HL-60 (cell line): ENCODE data around the gene APH1B.

Source experiments
- DNase-seq, 2 experiments: peaks; one replicate each; pipeline ENCODE4 v3.0.0-alpha.2; 2010 to 2020; ENCODE audit warnings: low read depth in 1 of 2, low spot score in 1 of 2
- H3K27ac ChIP-seq: fragments of 250-450 bp; sonication (Bioruptor Pico); replicated peaks from 2 replicates; pipeline ENCODE4 v1.5.1; 2020; ENCODE audit warnings: mild to moderate bottlenecking, moderate library complexity
- H3K27me3 ChIP-seq: fragments of 250-450 bp; sonication (Bioruptor Pico); 2 replicates; pipeline ENCODE4 v1.5.1; 2021; ENCODE audit warnings: mild to moderate bottlenecking, moderate library complexity; ENCODE audit not compliant: insufficient read depth, poor library complexity, severe bottlenecking
- H3K4me3 ChIP-seq: replicated peaks from 2 replicates; pipeline ENCODE4 v1.5.1; 2011; ENCODE audit warnings: mild to moderate bottlenecking, control low read depth, low read length; ENCODE audit not compliant: insufficient read depth
- GABPA ChIP-seq: IDR thresholded peaks from 2 replicates; pipeline ENCODE4 v1.6.1; 2012; ENCODE audit warnings: low read depth
- POLR2AphosphoS5 ChIP-seq: IDR thresholded peaks from 2 replicates; pipeline ENCODE4 v1.6.1; 2012; ENCODE audit warnings: low read depth
- SPI1 ChIP-seq: IDR thresholded peaks from 2 replicates; pipeline ENCODE4 v1.6.1; 2012; ENCODE audit warnings: low read depth, mild to moderate bottlenecking, borderline replicate concordance
- TF ChIP-seq, protein P1 (sequence below): IDR thresholded peaks from 2 replicates; pipeline ENCODE4 v1.6.1; 2012; ENCODE audit warnings: low read depth; ENCODE audit not compliant: insufficient replicate concordance
- TF ChIP-seq, protein P2 (sequence below): IDR thresholded peaks from one replicate; pipeline ENCODE4 v1.5.1; 2011; ENCODE audit warnings: low read length, control low read depth, inconsistent platforms; ENCODE audit not compliant: insufficient read depth

The APH1B gene

DNA sequence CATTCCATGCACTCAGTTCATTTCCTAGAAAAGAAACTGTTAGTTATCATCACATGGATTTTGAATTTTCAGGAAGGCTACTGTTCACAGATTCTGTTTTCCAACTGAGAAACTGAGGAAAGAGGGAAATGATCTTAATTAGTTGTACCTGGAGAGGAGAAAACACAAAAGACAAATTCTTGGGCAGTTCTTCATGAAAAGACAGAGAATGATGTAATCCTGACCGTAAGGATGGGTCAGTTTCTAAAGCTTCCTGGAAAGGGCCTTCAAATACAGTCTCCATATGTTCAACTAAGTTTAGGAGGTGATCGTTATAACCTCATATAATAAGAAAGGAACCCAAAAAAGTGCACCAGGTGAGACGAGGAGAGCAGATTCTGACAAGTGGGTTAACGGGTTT is 59.6 kb downstream of the APH1B start:
- H3K27ac ChIP-seq = no peak overlapping the region
- DNase-seq = no peak
- TF ChIP-seq, protein P1, sequence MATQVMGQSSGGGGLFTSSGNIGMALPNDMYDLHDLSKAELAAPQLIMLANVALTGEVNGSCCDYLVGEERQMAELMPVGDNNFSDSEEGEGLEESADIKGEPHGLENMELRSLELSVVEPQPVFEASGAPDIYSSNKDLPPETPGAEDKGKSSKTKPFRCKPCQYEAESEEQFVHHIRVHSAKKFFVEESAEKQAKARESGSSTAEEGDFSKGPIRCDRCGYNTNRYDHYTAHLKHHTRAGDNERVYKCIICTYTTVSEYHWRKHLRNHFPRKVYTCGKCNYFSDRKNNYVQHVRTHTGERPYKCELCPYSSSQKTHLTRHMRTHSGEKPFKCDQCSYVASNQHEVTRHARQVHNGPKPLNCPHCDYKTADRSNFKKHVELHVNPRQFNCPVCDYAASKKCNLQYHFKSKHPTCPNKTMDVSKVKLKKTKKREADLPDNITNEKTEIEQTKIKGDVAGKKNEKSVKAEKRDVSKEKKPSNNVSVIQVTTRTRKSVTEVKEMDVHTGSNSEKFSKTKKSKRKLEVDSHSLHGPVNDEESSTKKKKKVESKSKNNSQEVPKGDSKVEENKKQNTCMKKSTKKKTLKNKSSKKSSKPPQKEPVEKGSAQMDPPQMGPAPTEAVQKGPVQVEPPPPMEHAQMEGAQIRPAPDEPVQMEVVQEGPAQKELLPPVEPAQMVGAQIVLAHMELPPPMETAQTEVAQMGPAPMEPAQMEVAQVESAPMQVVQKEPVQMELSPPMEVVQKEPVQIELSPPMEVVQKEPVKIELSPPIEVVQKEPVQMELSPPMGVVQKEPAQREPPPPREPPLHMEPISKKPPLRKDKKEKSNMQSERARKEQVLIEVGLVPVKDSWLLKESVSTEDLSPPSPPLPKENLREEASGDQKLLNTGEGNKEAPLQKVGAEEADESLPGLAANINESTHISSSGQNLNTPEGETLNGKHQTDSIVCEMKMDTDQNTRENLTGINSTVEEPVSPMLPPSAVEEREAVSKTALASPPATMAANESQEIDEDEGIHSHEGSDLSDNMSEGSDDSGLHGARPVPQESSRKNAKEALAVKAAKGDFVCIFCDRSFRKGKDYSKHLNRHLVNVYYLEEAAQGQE = no peak
- TF ChIP-seq POLR2AphosphoS5 = no peak
- TF ChIP-seq SPI1 = no peak
- no peak for TF ChIP-seq GABPA
- H3K27me3 ChIP-seq = no peaks in the 10 kb centered on the region
- H3K4me3 ChIP-seq = no peak overlapping the region

DNA sequence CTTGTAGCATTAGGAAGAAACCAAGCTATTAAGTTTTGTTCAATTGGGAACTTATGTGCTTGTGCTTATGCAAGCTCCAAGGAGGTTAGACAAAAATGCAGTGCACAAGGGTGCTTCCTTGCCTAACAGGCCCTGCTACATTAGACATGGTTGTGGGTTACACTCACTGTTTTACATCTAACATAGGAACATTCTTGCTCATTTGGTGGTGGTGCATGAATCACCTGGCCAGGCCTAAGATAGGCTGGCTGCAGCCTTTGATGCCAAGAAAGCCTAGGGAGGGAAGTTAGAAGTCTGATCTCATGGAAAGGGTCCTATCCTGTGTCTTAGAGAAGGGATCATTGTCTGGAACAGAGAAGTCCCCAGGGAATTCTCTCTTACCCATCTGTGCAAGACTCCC is 60.8 kb downstream of the APH1B start:
- H3K4me3 ChIP-seq = no peak overlapping the region
- no peak overlapping the region for H3K27ac ChIP-seq
- DNase-seq = no peak
- H3K27me3 ChIP-seq = no peaks in the 10 kb centered on the region
- TF ChIP-seq, protein P1 = no peak
- no peak for TF ChIP-seq POLR2AphosphoS5
- TF ChIP-seq, protein P2, sequence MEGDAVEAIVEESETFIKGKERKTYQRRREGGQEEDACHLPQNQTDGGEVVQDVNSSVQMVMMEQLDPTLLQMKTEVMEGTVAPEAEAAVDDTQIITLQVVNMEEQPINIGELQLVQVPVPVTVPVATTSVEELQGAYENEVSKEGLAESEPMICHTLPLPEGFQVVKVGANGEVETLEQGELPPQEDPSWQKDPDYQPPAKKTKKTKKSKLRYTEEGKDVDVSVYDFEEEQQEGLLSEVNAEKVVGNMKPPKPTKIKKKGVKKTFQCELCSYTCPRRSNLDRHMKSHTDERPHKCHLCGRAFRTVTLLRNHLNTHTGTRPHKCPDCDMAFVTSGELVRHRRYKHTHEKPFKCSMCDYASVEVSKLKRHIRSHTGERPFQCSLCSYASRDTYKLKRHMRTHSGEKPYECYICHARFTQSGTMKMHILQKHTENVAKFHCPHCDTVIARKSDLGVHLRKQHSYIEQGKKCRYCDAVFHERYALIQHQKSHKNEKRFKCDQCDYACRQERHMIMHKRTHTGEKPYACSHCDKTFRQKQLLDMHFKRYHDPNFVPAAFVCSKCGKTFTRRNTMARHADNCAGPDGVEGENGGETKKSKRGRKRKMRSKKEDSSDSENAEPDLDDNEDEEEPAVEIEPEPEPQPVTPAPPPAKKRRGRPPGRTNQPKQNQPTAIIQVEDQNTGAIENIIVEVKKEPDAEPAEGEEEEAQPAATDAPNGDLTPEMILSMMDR = no peak

DNA sequence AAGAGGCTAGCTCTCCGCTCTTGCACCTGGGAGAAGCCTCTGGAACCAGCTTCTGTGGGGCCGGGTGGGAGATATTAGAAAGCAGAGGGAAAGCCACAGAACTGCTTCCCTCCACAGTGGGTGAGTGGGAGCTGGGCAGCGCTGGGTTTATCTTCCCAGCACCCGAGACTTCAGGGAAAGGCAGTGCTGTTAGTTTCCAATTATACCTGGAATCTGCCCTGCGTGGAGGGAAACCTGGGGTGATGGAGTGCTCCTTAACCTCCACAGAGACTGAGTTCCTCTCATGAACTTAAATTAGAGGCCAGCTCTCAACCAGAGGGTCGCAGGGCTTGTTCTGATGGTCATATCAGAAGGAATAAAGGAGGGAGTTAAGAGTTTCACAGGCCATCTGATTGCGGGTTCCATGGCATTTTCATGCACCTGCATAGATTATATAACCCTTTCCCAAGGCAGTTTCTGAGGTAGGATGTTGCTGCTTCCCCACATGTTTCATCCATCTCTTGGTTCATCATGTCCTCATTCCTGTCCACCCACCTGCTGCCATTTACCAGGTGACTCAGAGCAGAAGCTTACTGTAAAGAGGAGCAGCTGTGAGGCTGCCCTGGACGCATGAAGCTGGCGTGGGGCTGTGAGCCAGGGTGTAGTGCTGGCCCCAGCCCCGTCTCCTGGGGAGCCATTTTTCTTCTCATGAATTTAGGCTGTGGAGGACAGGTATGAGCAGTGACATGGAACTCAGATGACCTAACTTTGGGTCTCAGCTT is 61.8 kb downstream of the APH1B start:
- no peaks in the 10 kb centered on the region for H3K27me3 ChIP-seq
- no peak for DNase-seq
- H3K4me3 ChIP-seq = no peak overlapping the region
- TF ChIP-seq POLR2AphosphoS5 (no peak), SPI1 (no peak), GABPA (no peak)
- TF ChIP-seq, protein P2 = no peak
- TF ChIP-seq, protein P1 = no peak
- H3K27ac ChIP-seq = no peak overlapping the region
